ENCODE results near the gene DUSP10.

The DUSP10 gene

DNA sequence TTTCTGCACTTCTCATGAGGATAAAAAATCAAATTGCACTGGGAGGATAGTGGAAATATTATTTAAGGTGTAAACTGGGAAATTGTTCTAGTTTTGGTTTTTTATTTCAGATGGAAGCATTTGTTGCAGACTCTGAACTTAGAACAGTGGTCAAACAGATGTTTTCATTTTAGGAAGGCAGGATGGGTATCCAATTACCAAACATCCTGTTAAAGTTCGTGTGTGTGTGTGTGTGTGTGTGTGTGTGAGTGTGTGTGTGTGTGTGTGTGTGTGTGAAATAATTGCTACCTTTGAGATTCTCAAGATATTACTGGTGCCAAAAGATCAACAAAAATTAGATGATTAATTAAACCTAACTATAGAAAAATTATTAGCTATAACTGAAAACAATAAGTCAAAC is 24.3 kb upstream of the DUSP10 start:
- Histone ChIP-seq H3K9me3 (ENCODE audit: control insufficient read depth in 2 of 2, low read length in 2 of 2) (no peaks in the 10 kb centered on the region), H3K9ac (ENCODE audit: low read depth in 1 of 2, low read length in 2 of 2) (no peak overlapping the region), H3K4me3 (ENCODE audit: low read length in 2 of 2) (no peak overlapping the region), H3K4me1 (ENCODE audit: control insufficient read depth in 2 of 2, insufficient read depth in 2 of 2, low read length in 2 of 2) (no peaks in the 10 kb centered on the region), H3K27ac (ENCODE audit: low read depth in 2 of 2, low read length in 2 of 2) (no peak overlapping the region), H3K36me3 (ENCODE audit: control insufficient read depth in 2 of 2, insufficient read depth in 2 of 2, low read length in 2 of 2) (no peaks in the 10 kb centered on the region), H3K27me3 (ENCODE audit: control insufficient read depth in 2 of 2, insufficient read depth in 2 of 2, low read length in 2 of 2) (no peaks in the 10 kb centered on the region)

DNA sequence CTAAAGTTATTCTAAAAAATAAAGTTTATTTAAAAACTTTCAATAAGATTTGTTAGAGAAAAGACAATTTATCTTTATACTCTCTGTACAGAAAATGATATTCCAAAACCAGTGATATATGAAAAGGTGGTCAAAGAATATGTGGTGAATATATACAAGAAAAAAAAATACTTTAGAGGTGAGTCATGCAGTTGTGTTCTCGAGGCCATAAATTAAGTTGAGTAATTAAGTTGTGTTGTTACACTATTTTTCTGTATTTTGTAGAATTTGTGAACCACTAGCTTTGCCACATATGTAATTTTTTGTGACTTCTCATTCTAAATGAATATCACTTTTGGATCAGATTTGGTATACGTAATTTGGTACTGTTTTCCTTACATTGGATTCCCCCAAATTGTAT is 23.6 kb upstream of the DUSP10 start:
- H3K36me3 ChIP-seq (ENCODE audit: control insufficient read depth in 2 of 2, insufficient read depth in 2 of 2, low read length in 2 of 2), result no peaks in the 10 kb centered on the region
- H3K9me3 ChIP-seq (ENCODE audit: control insufficient read depth in 2 of 2, low read length in 2 of 2), result no peaks in the 10 kb centered on the region
- H3K27me3 ChIP-seq (ENCODE audit: control insufficient read depth in 2 of 2, insufficient read depth in 2 of 2, low read length in 2 of 2), result no peaks in the 10 kb centered on the region
- H3K9ac ChIP-seq (ENCODE audit: low read depth in 1 of 2, low read length in 2 of 2), result no peak overlapping the region
- no peak overlapping the region for H3K4me3 ChIP-seq (ENCODE audit: low read length in 2 of 2)
- H3K27ac ChIP-seq (ENCODE audit: low read depth in 2 of 2, low read length in 2 of 2), result no peak overlapping the region
- no peaks in the 10 kb centered on the region for H3K4me1 ChIP-seq (ENCODE audit: control insufficient read depth in 2 of 2, insufficient read depth in 2 of 2, low read length in 2 of 2)

DNA sequence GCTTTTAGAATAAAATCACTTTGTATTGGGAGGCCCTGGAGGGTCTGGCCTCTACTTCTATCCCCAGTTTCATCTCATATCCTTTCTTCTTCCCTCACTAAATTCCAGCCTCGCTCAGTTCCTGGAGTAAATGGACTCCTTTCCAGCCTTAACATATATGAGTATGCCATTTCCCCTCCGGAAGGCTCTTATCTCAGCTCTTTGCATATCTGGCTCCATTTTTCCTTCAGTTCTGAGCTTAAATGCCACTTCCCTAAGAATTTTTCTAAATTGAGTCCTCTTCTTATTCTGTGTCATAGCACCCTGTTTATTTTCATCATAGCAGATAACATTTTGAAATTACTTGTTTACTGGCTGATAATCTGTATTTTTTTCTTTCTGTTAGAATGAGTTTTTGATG is 20.2 kb upstream of the DUSP10 start:
- Histone ChIP-seq H3K9me3 (ENCODE audit: control insufficient read depth in 2 of 2, low read length in 2 of 2) (no peaks in the 10 kb centered on the region), H3K27ac (ENCODE audit: low read depth in 2 of 2, low read length in 2 of 2) (no peak overlapping the region), H3K27me3 (ENCODE audit: control insufficient read depth in 2 of 2, insufficient read depth in 2 of 2, low read length in 2 of 2) (no peaks in the 10 kb centered on the region), H3K4me1 (ENCODE audit: control insufficient read depth in 2 of 2, insufficient read depth in 2 of 2, low read length in 2 of 2) (no peaks in the 10 kb centered on the region), H3K4me3 (ENCODE audit: low read length in 2 of 2) (no peak overlapping the region), H3K9ac (ENCODE audit: low read depth in 1 of 2, low read length in 2 of 2) (no peak overlapping the region), H3K36me3 (ENCODE audit: control insufficient read depth in 2 of 2, insufficient read depth in 2 of 2, low read length in 2 of 2) (no peaks in the 10 kb centered on the region)

DNA sequence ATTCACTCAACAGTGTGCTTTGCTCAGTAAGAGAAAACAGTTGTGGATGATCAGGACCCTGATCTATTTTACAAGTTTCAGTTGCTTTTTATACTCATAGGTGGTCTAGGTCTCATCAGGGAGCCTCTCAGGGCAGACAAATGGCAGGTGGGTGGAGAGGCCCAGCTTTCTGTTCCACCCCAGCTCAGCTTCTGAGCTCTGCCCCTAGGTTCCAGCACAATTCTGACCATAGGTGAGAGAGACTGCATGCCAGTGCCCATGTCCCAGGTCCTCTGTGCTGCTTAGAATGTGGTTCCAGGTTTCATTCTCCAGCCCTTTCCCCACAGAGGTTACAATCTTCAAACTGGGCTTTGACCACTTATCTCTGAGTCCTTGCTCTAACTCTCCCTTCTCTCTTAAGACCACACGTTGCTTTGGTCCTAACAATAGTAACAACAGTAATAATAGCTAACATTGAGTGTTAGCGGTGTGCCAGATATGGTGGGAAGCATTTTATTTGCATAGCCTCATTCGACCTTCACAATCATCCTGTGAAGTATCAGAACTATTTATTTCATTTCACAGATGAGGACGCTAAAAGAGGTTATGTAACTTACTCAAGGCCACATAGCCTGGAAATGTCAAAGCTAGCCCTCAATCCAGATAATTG is 19.6 kb upstream of the DUSP10 start:
- no peak overlapping the region for H3K27ac ChIP-seq (ENCODE audit: low read depth in 2 of 2, low read length in 2 of 2)

DNA sequence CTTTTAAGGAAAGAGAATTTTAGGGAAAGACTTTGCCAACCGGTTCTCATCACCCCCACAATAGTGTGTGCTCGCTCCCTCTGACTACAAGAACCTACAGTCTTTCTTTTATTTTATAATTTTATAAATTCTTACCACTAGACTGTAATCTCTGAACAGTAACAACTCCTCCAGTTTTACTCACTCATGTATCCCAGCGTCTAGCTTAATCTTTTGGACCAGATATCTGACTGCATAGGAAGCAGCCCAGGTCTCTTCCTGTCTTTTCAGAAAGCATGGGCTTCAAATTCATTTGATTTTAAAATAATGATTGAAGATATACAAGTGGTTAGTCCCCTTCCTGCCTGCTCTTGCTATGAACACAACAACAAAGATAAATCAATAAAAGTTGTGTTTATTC is 19.0 kb upstream of the DUSP10 start:
- Histone ChIP-seq H3K36me3 (ENCODE audit: control insufficient read depth in 2 of 2, insufficient read depth in 2 of 2, low read length in 2 of 2) (no peaks in the 10 kb centered on the region), H3K9me3 (ENCODE audit: control insufficient read depth in 2 of 2, low read length in 2 of 2) (no peaks in the 10 kb centered on the region), H3K4me1 (ENCODE audit: control insufficient read depth in 2 of 2, insufficient read depth in 2 of 2, low read length in 2 of 2) (no peaks in the 10 kb centered on the region), H3K9ac (ENCODE audit: low read depth in 1 of 2, low read length in 2 of 2) (no peak overlapping the region), H3K4me3 (ENCODE audit: low read length in 2 of 2) (no peak overlapping the region), H3K27me3 (ENCODE audit: control insufficient read depth in 2 of 2, insufficient read depth in 2 of 2, low read length in 2 of 2) (no peaks in the 10 kb centered on the region), H3K27ac (ENCODE audit: low read depth in 2 of 2, low read length in 2 of 2) (no peak overlapping the region)

More for the DNA sequence above, 19.6 kb upstream of the DUSP10 start:
- no peak overlapping the region for H3K9ac ChIP-seq (ENCODE audit: low read depth in 1 of 2, low read length in 2 of 2)
- no peak overlapping the region for H3K4me3 ChIP-seq (ENCODE audit: low read length in 2 of 2)
- H3K36me3 ChIP-seq (ENCODE audit: control insufficient read depth in 2 of 2, insufficient read depth in 2 of 2, low read length in 2 of 2), result no peaks in the 10 kb centered on the region
- H3K27me3 ChIP-seq (ENCODE audit: control insufficient read depth in 2 of 2, insufficient read depth in 2 of 2, low read length in 2 of 2), result no peaks in the 10 kb centered on the region
- H3K9me3 ChIP-seq (ENCODE audit: control insufficient read depth in 2 of 2, low read length in 2 of 2), result no peaks in the 10 kb centered on the region
- no peaks in the 10 kb centered on the region for H3K4me1 ChIP-seq (ENCODE audit: control insufficient read depth in 2 of 2, insufficient read depth in 2 of 2, low read length in 2 of 2)

DNA sequence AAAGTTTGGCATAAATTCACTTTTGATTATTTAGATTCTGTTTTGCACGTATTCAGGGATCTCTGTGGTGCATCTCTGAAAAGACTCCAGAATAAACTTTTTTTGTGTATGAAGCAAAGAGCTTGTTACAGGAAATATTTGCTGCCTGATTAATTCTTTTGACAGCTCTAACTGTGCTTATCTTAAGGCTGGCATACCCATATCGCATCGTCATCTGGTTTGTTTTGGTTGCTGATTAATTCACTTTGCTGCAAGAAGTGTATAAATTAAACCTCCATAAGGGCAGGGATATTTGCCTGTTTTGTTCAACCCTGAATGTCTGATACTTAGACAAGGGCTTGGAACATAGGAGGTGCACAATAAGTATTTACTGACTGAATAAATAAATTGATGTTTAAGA is 17.5 kb upstream of the DUSP10 start:
- Histone ChIP-seq H3K4me3 (ENCODE audit: low read length in 2 of 2) (no peak overlapping the region), H3K36me3 (ENCODE audit: control insufficient read depth in 2 of 2, insufficient read depth in 2 of 2, low read length in 2 of 2) (no peaks in the 10 kb centered on the region), H3K9ac (ENCODE audit: low read depth in 1 of 2, low read length in 2 of 2) (no peak overlapping the region)

DNA sequence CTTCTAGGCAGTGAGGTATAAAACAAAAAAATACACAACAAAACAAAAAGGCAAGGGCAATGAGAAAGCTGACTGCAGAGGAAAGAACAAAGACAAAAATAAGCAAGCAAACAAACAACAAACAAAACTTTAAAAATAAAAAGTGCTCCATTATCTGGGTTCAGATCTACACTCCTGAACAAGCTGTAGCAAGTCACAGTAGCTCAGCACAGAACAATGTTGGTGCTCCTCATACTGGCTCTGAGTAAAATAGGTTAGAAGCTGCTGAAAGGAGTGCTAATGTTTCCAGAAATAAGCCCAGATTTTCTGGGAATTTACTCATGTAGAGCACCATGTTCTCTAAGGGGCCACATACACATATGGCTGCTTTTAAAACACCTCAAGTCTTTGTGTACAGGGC is 16.6 kb upstream of the DUSP10 start:
- no peak overlapping the region for H3K4me3 ChIP-seq (ENCODE audit: low read length in 2 of 2)
- H3K4me1 ChIP-seq (ENCODE audit: control insufficient read depth in 2 of 2, insufficient read depth in 2 of 2, low read length in 2 of 2), result no peaks in the 10 kb centered on the region
- H3K27ac ChIP-seq (ENCODE audit: low read depth in 2 of 2, low read length in 2 of 2), result no peak overlapping the region
- H3K27me3 ChIP-seq (ENCODE audit: control insufficient read depth in 2 of 2, insufficient read depth in 2 of 2, low read length in 2 of 2), result no peaks in the 10 kb centered on the region
- H3K36me3 ChIP-seq (ENCODE audit: control insufficient read depth in 2 of 2, insufficient read depth in 2 of 2, low read length in 2 of 2), result no peaks in the 10 kb centered on the region
- no peaks in the 10 kb centered on the region for H3K9me3 ChIP-seq (ENCODE audit: control insufficient read depth in 2 of 2, low read length in 2 of 2)
- H3K9ac ChIP-seq (ENCODE audit: low read depth in 1 of 2, low read length in 2 of 2), result no peak overlapping the region

More for the DNA sequence above, 17.5 kb upstream of the DUSP10 start:
- Histone ChIP-seq H3K4me1 (ENCODE audit: control insufficient read depth in 2 of 2, insufficient read depth in 2 of 2, low read length in 2 of 2) (no peaks in the 10 kb centered on the region), H3K27ac (ENCODE audit: low read depth in 2 of 2, low read length in 2 of 2) (no peak overlapping the region), H3K9me3 (ENCODE audit: control insufficient read depth in 2 of 2, low read length in 2 of 2) (no peaks in the 10 kb centered on the region), H3K27me3 (ENCODE audit: control insufficient read depth in 2 of 2, insufficient read depth in 2 of 2, low read length in 2 of 2) (no peaks in the 10 kb centered on the region)

DNA sequence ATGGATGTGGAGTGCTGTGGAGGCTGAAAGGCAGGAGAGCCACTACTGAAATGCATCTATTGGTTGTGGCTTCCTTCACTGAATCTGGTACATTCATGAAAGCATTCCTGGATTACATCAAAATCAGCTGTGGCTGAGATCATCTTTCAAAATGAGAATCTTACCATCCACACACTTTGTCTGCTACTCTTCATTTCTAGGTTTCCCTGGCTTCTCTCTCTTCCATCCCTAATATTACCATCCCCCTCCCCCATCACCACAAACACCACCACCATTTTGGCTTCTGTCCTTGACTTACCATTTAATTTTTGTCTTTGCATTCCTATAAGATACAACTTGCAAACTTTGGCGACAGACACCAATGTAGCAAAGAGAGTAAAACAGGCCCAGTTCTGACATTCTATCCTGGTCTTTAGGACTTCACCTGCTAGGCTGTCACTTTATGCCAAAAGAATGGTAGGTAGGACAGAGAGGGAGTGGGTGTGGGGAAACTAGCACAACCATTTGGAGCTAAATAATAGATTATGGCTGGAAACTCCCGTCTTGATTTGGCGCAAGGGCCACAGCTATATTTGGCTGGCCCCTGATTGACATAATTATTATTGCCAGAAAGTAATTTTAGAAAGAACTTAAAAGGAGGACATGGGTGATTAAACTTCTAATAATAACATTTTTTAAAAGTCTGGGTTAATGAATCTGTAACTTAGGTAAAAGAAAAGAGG is 15.1 kb upstream of the DUSP10 start:
- Histone ChIP-seq H3K4me3 (ENCODE audit: low read length in 2 of 2) (no peak overlapping the region), H3K9me3 (ENCODE audit: control insufficient read depth in 2 of 2, low read length in 2 of 2) (no peaks in the 10 kb centered on the region), H3K4me1 (ENCODE audit: control insufficient read depth in 2 of 2, insufficient read depth in 2 of 2, low read length in 2 of 2) (no peaks in the 10 kb centered on the region), H3K9ac (ENCODE audit: low read depth in 1 of 2, low read length in 2 of 2) (no peak overlapping the region), H3K36me3 (ENCODE audit: control insufficient read depth in 2 of 2, insufficient read depth in 2 of 2, low read length in 2 of 2) (no peaks in the 10 kb centered on the region), H3K27me3 (ENCODE audit: control insufficient read depth in 2 of 2, insufficient read depth in 2 of 2, low read length in 2 of 2) (no peaks in the 10 kb centered on the region), H3K27ac (ENCODE audit: low read depth in 2 of 2, low read length in 2 of 2) (no peak overlapping the region)

DNA sequence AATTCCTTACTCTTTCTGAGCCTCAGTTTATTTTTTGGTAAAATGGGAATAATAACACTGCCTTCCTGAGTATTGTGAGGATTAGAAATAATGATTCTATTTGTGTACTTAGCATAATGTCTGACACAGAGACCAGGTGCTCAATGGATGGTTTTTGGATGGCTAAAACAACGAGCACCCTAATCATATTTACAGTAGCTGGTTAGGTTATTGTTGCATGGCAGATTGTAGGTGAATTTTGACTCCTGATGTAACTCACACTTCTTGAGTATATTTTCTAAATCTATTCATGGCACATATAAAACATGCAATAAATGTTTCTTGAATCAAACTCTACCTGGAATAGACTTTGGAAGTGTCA is 11.9 kb upstream of the DUSP10 start:
- H3K36me3 ChIP-seq (ENCODE audit: control insufficient read depth in 2 of 2, insufficient read depth in 2 of 2, low read length in 2 of 2), result no peaks in the 10 kb centered on the region
- H3K27me3 ChIP-seq (ENCODE audit: control insufficient read depth in 2 of 2, insufficient read depth in 2 of 2, low read length in 2 of 2), result no peaks in the 10 kb centered on the region
- H3K9me3 ChIP-seq (ENCODE audit: control insufficient read depth in 2 of 2, low read length in 2 of 2), result no peaks in the 10 kb centered on the region
- H3K9ac ChIP-seq (ENCODE audit: low read depth in 1 of 2, low read length in 2 of 2), result no peak overlapping the region
- H3K4me1 ChIP-seq (ENCODE audit: control insufficient read depth in 2 of 2, insufficient read depth in 2 of 2, low read length in 2 of 2), result no peaks in the 10 kb centered on the region
- no peak overlapping the region for H3K4me3 ChIP-seq (ENCODE audit: low read length in 2 of 2)
- H3K27ac ChIP-seq (ENCODE audit: low read depth in 2 of 2, low read length in 2 of 2), result no peak overlapping the region

DNA sequence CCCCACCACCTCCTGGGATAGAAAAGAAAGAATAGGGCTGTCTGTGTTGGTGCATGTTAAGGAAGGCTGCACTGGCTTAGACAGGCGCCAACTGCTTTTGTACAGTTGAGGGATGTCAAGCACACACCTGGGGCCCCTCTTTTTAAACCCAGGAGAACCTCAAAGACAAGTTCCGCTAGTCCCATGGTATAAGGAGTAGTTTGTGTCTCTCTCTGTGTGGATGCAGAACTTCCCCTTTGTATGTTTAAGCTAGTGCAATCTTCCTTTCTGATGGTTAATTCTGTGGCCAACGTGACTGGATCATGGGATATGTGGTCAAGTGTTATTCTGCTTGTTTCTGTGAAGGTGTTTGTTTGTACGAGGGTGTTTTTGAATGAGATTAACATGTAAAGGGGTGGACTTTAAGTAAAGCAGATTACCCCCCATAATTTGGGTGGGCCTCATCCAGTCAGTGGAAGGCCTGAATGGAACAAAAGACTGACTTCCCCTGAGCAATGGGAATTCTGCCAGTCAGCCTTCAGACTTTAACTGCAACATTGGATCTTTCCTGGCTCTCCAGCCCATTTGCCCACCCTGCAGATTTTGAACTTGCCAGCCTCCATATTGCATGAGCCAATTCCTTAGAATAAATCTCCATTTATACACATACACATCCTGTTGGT is 9.5 kb upstream of the DUSP10 start:
- H3K4me3 ChIP-seq (ENCODE audit: low read length in 2 of 2), result no peak overlapping the region
- no peak overlapping the region for H3K9ac ChIP-seq (ENCODE audit: low read depth in 1 of 2, low read length in 2 of 2)
- H3K4me1 ChIP-seq (ENCODE audit: control insufficient read depth in 2 of 2, insufficient read depth in 2 of 2, low read length in 2 of 2), result no peaks in the 10 kb centered on the region
- no peak overlapping the region for H3K27ac ChIP-seq (ENCODE audit: low read depth in 2 of 2, low read length in 2 of 2)
- no peaks in the 10 kb centered on the region for H3K36me3 ChIP-seq (ENCODE audit: control insufficient read depth in 2 of 2, insufficient read depth in 2 of 2, low read length in 2 of 2)
- no peaks in the 10 kb centered on the region for H3K27me3 ChIP-seq (ENCODE audit: control insufficient read depth in 2 of 2, insufficient read depth in 2 of 2, low read length in 2 of 2)
- no peaks in the 10 kb centered on the region for H3K9me3 ChIP-seq (ENCODE audit: control insufficient read depth in 2 of 2, low read length in 2 of 2)

All from mucosa of rectum (tissue), 2 donors.